Measurements from ENCODE around the gene KSR2. TPM values are rescaled to one million over a fixed set of nuclear protein-coding genes. Genes with fewer than 3 reads are reported as not detected.
"Not testable (repeated sequence)": the region's sequence is repeated elsewhere in the genome, so short reads cannot be mapped to it uniquely, and the experiment has no call there.

The KSR2 gene
- total RNA-seq, 1 donor from 2014 or later, result not detected

GRCh38 chr12:117867348-117867747 is 101.4 kb downstream of the KSR2 start:
- Mint-ChIP-seq H3K4me1 (ENCODE audit: low read depth) (no peaks in the 10 kb centered on the region), H3K9me3 (ENCODE audit: low read depth) (peaks cover 4% of the 10 kb centered on the region), H3K36me3 (ENCODE audit: low read depth) (no peaks in the 10 kb centered on the region), H3K4me3 (ENCODE audit: unreplicated experiment) (no peak overlapping the region), H3K27me3 (ENCODE audit: low read depth) (peaks cover 12% of the 10 kb centered on the region), H3K27ac (ENCODE audit: unreplicated experiment) (no peak overlapping the region)
- DNase-seq (ENCODE audit: low spot score), result no peak
- no peak for TF ChIP-seq CTCF (IDR thresholded peaks at IDR 0.05)

- peaks cover 4% of the 10 kb centered on the region for H3K9me3 Mint-ChIP-seq (ENCODE audit: low read depth)
- DNase-seq (ENCODE audit: low spot score), result no peak
- H3K27ac Mint-ChIP-seq (ENCODE audit: unreplicated experiment), result no peak overlapping the region
- TF ChIP-seq CTCF (IDR thresholded peaks at IDR 0.05), result no peak
- no peaks in the 10 kb centered on the region for H3K4me1 Mint-ChIP-seq (ENCODE audit: low read depth)
- H3K27me3 Mint-ChIP-seq (ENCODE audit: low read depth), result peaks cover 10% of the 10 kb centered on the region
- no peak overlapping the region for H3K4me3 Mint-ChIP-seq (ENCODE audit: unreplicated experiment)
- no peaks in the 10 kb centered on the region for H3K36me3 Mint-ChIP-seq (ENCODE audit: low read depth)
Measured at GRCh38 chr12:117865505-117865904, 103.3 kb downstream of the KSR2 start.

- Mint-ChIP-seq H3K27ac (ENCODE audit: unreplicated experiment) (no peak overlapping the region), H3K4me3 (ENCODE audit: unreplicated experiment) (no peak overlapping the region), H3K27me3 (ENCODE audit: low read depth) (peaks cover 6% of the 10 kb centered on the region), H3K36me3 (ENCODE audit: low read depth) (no peaks in the 10 kb centered on the region), H3K9me3 (ENCODE audit: low read depth) (peaks cover 4% of the 10 kb centered on the region), H3K4me1 (ENCODE audit: low read depth) (no peaks in the 10 kb centered on the region)
- TF ChIP-seq CTCF (IDR thresholded peaks at IDR 0.05), result no peak
- DNase-seq (ENCODE audit: low spot score), result no peak
Measured at GRCh38 chr12:117863002-117863709, 105.6 kb downstream of the KSR2 start.

- H3K9me3 Mint-ChIP-seq (ENCODE audit: low read depth), result peaks cover 4% of the 10 kb centered on the region
- no peak overlapping the region for H3K27ac Mint-ChIP-seq (ENCODE audit: unreplicated experiment)
- no peaks in the 10 kb centered on the region for H3K4me1 Mint-ChIP-seq (ENCODE audit: low read depth)
- no peaks in the 10 kb centered on the region for H3K36me3 Mint-ChIP-seq (ENCODE audit: low read depth)
- peaks cover 6% of the 10 kb centered on the region for H3K27me3 Mint-ChIP-seq (ENCODE audit: low read depth)
- H3K4me3 Mint-ChIP-seq (ENCODE audit: unreplicated experiment), result no peak overlapping the region
- no peak for TF ChIP-seq CTCF (IDR thresholded peaks at IDR 0.05)
- DNase-seq (ENCODE audit: low spot score), result no peak
Measured at GRCh38 chr12:117861691-117862090, 107.1 kb downstream of the KSR2 start.

- not testable (repeated sequence) for H3K27me3 Mint-ChIP-seq (ENCODE audit: low read depth); H3K4me1 Mint-ChIP-seq (ENCODE audit: low read depth); H3K36me3 Mint-ChIP-seq (ENCODE audit: low read depth); DNase-seq (ENCODE audit: low spot score); H3K27ac Mint-ChIP-seq (ENCODE audit: unreplicated experiment); H3K4me3 Mint-ChIP-seq (ENCODE audit: unreplicated experiment); H3K9me3 Mint-ChIP-seq (ENCODE audit: low read depth)
Measured at GRCh38 chr12:117860787-117861290, 108.0 kb downstream of the KSR2 start.

- no peak overlapping the region for H3K4me3 Mint-ChIP-seq (ENCODE audit: unreplicated experiment)
- TF ChIP-seq CTCF (IDR thresholded peaks at IDR 0.05), result no peak
- H3K9me3 Mint-ChIP-seq (ENCODE audit: low read depth), result peaks cover 4% of the 10 kb centered on the region
- no peaks in the 10 kb centered on the region for H3K36me3 Mint-ChIP-seq (ENCODE audit: low read depth)
- no peaks in the 10 kb centered on the region for H3K4me1 Mint-ChIP-seq (ENCODE audit: low read depth)
- DNase-seq (ENCODE audit: low spot score), result no peak
- H3K27me3 Mint-ChIP-seq (ENCODE audit: low read depth), result peaks cover 6% of the 10 kb centered on the region
- no peak overlapping the region for H3K27ac Mint-ChIP-seq (ENCODE audit: unreplicated experiment)
Measured at GRCh38 chr12:117860111-117860510, 108.7 kb downstream of the KSR2 start.
